GM18526 (cell line): ENCODE data around the gene ATP1A1.

ENCODE experiments used
- POLR2A ChIP-seq: IDR thresholded peaks from 3 replicates; pipeline ENCODE4 v1.6.1; 2011; ENCODE audit not compliant: insufficient read length; ENCODE audit errors: extremely low read depth

Gene ATP1A1

GRCh38 chr1:116389686-116390085 is 16.6 kb downstream of the ATP1A1 start:
- no peak for TF ChIP-seq POLR2A

- no peak for TF ChIP-seq POLR2A
These were observed 17.2 kb downstream of the ATP1A1 start for GRCh38 chr1:116390195-116390594.

GRCh38 chr1:116391185-116391584 is 18.1 kb downstream of the ATP1A1 start:
- TF ChIP-seq POLR2A = no peak

- no peak for TF ChIP-seq POLR2A
These were observed 19.8 kb downstream of the ATP1A1 start for GRCh38 chr1:116392717-116393404.

GRCh38 chr1:116393792-116394191 is 20.7 kb downstream of the ATP1A1 start:
- no peak for TF ChIP-seq POLR2A

- TF ChIP-seq POLR2A = no peak
These were observed 21.2 kb downstream of the ATP1A1 start for GRCh38 chr1:116394270-116394669.

- TF ChIP-seq POLR2A = no peak
These were observed 23.7 kb downstream of the ATP1A1 start for GRCh38 chr1:116396769-116397168.

- TF ChIP-seq POLR2A = no peak
These were observed 24.7 kb downstream of the ATP1A1 start for GRCh38 chr1:116397728-116398127.

GRCh38 chr1:116400780-116401179 is 27.7 kb downstream of the ATP1A1 start:
- TF ChIP-seq POLR2A = no peak

- TF ChIP-seq POLR2A = no peak
These were observed 28.7 kb downstream of the ATP1A1 start for GRCh38 chr1:116401646-116402176.

- no peak for TF ChIP-seq POLR2A
These were observed 29.3 kb downstream of the ATP1A1 start for GRCh38 chr1:116402333-116402732.

GRCh38 chr1:116403496-116404136 is 30.6 kb downstream of the ATP1A1 start:
- no peak for TF ChIP-seq POLR2A

GRCh38 chr1:116404699-116405098 is 31.7 kb downstream of the ATP1A1 start:
- TF ChIP-seq POLR2A = no peak

- no peak for TF ChIP-seq POLR2A
These were observed 32.4 kb downstream of the ATP1A1 start for GRCh38 chr1:116405241-116406135.

- no peak for TF ChIP-seq POLR2A
These were observed 34.0 kb downstream of the ATP1A1 start for GRCh38 chr1:116407033-116407432.

- no peak for TF ChIP-seq POLR2A
These were observed 35.1 kb downstream of the ATP1A1 start for GRCh38 chr1:116408193-116408592.
